Omental fat pad (tissue), 4 donors: ENCODE results near the gene PAX7. TPM values are rescaled to one million over a fixed set of nuclear protein-coding genes. Genes with fewer than 3 reads are reported as not detected.

Experiments
- ATAC-seq: fragments of 150-250 bp; one replicate; pipeline ENCODE4 v1.9.1; 2016; ENCODE audit warnings: mild to moderate bottlenecking, moderate library complexity; ENCODE audit not compliant: low FRiP score
- DNase-seq: peaks from one replicate; pipeline ENCODE4 v3.0.0-alpha.2; 2019; ENCODE audit warnings: low spot score
- total RNA-seq, 4 donors: library from RNA; depleted of rRNA; stranded (reverse); fragments of >200 nt; gene quantifications; one replicate each; pipeline ENCODE4 v1.1.0, GENCODE V29; 2016
- TF ChIP-seq, protein P1 (sequence below), 3 donors: fragments of 450-650 bp; IDR thresholded peaks; one replicate each; pipeline ENCODE4 v1.5.1; 2016 to 2017; ENCODE audit warnings: antibody characterized with exemption in 3 of 3, mild to moderate bottlenecking in 3 of 3, moderate library complexity in 2 of 3

PAX7 gene
- total RNA-seq, 4 donors from 2014 or later = not detected

DNA sequence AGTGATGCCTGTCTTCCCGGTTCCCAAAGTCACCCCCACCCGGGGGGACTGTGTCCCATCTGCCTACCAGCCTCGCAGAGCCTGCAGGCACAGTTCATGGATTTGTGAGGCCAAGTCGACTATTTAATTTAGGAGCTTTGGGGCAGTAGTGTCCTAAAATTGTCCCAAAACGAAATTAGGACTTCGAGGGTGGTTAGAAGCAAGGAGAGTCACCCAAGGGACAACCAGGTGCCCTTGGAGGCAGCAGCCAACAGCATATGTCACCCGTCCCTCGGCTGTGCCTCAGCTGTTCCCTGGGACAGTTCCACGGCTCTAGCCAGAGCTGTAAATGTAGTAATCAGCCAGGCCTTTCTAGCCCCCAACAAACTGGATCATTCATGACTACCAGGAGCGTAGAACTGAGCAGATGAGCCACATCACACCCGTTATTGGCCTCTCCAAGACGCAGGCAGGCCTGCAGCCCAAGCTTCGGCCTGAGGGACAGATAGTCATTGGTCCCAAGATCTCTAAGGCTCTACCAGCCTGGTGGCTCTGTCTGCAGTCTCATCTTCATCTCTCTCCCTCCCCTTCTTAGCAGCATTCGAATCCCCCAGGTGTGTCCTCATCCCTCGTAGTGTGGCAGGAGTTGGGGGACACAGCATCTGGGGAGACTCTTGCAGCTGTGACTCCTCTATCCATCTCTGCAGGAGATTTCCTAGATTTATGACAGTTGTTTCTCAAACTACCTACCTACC is 2.9 kb downstream of the PAX7 start:
- TF ChIP-seq, protein P1, sequence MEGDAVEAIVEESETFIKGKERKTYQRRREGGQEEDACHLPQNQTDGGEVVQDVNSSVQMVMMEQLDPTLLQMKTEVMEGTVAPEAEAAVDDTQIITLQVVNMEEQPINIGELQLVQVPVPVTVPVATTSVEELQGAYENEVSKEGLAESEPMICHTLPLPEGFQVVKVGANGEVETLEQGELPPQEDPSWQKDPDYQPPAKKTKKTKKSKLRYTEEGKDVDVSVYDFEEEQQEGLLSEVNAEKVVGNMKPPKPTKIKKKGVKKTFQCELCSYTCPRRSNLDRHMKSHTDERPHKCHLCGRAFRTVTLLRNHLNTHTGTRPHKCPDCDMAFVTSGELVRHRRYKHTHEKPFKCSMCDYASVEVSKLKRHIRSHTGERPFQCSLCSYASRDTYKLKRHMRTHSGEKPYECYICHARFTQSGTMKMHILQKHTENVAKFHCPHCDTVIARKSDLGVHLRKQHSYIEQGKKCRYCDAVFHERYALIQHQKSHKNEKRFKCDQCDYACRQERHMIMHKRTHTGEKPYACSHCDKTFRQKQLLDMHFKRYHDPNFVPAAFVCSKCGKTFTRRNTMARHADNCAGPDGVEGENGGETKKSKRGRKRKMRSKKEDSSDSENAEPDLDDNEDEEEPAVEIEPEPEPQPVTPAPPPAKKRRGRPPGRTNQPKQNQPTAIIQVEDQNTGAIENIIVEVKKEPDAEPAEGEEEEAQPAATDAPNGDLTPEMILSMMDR (IDR thresholded peaks at IDR 0.05) = no peak
- ATAC-seq (no peak), DNase-seq (no peak)

DNA sequence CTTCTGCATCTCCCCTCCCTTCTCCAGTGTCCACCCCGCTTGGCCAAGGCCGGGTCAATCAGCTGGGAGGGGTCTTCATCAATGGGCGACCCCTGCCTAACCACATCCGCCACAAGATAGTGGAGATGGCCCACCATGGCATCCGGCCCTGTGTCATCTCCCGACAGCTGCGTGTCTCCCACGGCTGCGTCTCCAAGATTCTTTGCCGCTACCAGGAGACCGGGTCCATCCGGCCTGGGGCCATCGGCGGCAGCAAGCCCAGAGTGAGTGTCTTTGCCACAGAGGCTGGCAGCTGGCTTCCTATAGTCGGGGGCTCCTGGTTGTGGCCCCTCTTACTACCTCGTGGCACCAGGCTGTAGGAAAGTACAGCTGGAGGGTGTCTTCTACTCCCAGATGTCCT is 3.6 kb downstream of the PAX7 start:
- no peak for DNase-seq
- TF ChIP-seq, protein P1 (IDR thresholded peaks at IDR 0.05) = no peak
- ATAC-seq = no peak

DNA sequence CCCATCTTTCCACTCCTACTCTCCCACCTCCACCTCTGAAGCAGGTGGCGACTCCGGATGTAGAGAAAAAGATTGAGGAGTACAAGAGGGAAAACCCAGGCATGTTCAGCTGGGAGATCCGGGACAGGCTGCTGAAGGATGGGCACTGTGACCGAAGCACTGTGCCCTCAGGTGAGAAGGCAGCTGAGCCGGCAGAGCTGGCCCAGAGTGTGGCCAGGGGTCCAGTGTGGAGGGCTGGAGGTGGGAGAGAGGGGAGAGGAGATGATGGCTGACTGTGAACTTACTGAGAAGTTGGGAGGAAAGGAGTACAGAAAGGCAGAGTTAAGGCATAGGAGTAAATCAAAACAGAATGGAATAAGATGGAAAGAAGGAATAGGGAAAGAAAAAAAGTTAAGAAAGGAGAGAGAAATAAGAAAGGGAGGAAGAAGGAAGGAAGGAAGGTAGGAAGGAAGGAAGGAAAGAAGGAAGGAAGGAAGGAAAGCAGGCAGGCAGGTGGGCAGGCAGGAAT is 4.5 kb downstream of the PAX7 start:
- no peak for DNase-seq
- TF ChIP-seq, protein P1 (IDR thresholded peaks at IDR 0.05) = no peak
- no peak for ATAC-seq

DNA sequence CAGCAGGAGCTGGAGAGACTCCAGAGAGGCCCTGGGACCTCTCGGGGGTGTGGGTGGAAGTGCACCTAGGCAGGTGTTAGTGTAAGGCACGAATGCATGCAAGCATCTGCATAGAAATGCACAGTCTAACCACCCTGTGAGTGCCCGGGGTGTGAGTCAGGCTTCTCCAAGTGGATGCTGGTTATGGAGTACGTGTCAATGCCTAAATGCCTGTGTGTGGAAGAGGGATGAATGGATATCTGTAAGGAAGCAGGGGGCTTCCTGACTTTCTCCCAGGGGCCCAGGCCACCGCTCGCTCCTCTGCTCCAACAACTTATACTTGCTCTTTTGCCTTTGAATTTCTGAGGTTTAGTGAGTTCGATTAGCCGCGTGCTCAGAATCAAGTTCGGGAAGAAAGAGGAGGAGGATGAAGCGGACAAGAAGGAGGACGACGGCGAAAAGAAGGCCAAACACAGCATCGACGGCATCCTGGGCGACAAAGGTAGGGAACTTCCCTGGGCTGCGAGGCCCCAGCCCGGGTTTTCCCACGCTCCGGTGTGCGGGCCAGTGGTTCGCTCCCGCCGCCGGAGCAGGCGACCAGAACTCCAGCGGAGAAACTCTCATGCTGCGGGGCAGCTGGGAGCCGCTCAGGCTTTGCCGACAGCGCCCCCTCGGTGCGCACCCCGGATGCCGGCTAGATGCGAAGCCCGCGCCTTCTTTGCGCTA is 5.4 kb downstream of the PAX7 start:
- ATAC-seq = no peak
- TF ChIP-seq, protein P1 (IDR thresholded peaks at IDR 0.05) = no peak
- DNase-seq = no peak

DNA sequence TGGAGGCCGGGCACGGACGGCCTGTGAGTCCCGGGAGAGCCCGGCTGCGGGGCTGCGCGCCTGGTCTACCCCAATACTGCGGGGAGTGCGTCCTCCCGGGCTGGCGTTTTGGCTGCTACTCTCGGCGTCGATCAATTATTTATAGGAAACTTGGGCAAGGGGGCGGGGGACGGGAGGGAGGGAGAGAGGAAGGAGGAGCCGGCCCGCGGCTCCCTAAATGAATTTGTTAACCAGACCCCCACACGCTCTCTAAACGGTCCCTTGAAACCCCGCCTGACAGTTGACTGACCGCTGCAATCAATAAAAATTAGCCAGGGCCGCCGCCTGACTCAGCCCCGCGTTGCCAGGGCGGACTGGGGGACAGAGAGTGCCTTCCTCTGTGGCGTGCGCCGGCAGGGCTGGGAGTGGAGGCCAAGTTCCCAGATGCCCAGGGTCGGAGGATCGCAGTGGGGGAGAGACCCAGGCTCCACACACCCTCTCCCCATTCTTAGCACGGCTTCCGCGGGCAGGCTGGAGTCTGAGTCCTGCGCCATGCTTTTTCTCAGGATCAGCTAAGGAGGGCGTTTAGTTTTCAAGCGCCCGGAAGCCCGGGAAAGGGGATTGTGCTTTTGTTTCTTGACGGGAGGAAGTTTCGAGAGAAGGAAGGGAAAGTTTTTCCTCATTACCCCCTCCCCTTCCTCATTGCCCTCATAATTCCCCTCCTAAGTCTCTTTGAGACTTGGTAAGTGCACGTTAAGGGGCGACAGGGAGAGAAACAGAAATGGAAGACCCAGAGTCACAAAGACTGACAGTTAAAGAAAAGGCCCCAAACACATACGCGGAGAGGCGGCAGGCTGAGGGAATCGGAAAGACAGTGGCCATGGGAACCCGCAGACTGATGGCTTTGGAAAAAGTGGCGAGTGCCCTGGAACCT is 6.2 kb downstream of the PAX7 start:
- ATAC-seq (no peak), DNase-seq (no peak)
- TF ChIP-seq, protein P1 (IDR thresholded peaks at IDR 0.05) = no peak

DNA sequence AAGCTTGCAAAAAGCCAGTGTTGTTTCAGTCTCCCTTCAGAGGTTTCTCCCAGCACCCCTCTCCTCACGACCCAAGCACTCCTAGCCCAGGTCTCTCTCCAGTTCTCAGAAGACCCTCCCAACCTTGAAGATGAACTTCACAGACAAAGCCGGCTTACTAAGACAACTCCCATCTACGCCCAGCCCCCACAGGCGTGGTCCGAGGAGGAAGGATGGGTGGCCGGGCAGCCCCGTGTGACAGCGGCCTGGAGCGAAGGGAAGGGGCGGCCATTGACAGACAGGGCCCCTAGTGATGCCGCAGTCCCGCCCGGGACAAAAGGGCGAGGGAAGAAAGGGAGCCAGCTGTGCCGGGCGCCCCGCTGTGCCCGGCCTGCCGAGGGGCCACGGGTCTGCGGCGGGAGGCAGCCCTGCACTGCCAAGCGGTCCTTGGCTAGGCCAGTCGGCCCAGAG is 6.9 kb downstream of the PAX7 start:
- TF ChIP-seq, protein P1 (IDR thresholded peaks at IDR 0.05) = no peak
- DNase-seq = no peak
- no peak for ATAC-seq
